Measurements from ENCODE around the gene OS9. TPM values are rescaled to one million over a fixed set of nuclear protein-coding genes. Genes with fewer than 3 reads are reported as not detected.

OS9 gene
- total RNA-seq, 4 donors from 2014 or later, result 185 to 288 (median 224) TPM

DNA sequence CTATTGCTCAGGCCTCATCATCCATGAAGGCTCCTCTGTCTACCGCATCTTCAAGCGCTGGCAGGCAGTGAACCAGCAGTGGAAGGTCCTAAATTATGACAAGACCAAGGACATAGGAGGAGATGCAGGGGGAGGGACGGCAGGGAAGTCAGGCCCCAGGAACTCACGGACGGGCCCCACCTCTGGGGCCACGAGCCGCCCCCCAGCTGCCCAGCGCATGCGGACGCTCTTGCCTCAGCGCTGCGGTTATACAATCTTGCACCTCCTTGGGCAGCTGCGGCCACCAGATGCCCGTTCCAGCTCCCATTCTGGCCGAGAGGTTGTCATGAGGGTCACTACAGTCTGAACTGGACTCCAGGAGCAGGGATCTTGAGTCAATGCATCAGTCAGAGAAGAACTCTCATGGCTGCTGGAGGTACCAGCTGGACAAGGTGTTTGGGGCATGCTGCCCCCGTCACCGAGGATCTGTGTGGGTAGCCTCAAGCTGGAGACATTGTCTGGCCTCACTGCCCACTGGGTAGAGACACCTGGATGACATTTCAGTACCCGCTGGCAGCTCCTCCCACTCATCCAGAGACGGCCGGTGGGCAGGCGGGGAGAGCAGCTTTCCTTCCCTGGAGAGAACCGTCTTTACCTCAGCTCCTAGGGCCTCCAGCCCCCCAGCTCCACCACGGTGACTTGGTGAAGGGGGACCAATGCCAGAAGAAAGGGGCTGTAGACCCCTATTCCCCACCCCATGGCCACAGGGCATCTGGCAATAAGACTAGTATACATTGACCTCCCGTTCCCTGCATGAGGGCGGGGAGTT lies 64.8 kb downstream of the OS9 start:
- H3K4me3 ChIP-seq, result no peak overlapping the region
- WGBS, 2 donors, result 87 to 91% methylated on average over 22 to 23 of the region's 25 CpGs
- peaks cover 0 to 32% (median 6%) of the 10 kb centered on the region in 3 donors for H3K36me3 ChIP-seq
- DNase-seq (ENCODE audit: low spot score in 2 of 2), result no peak
- H3K9me3 ChIP-seq, result no peaks in the 10 kb centered on the region
- H3K4me1 ChIP-seq, result peaks cover 0 to 25% (median 13%) of the 10 kb centered on the region in 4 donors
- no peak overlapping the region for H3K27ac ChIP-seq
- H3K27me3 ChIP-seq, result peaks cover 0 to 13% of the 10 kb centered on the region in 2 donors
- no peak for TF ChIP-seq EP300 (IDR thresholded peaks at IDR 0.05)
- no peak for TF ChIP-seq POLR2A (IDR thresholded peaks at IDR 0.05)
- TF ChIP-seq, protein P1, sequence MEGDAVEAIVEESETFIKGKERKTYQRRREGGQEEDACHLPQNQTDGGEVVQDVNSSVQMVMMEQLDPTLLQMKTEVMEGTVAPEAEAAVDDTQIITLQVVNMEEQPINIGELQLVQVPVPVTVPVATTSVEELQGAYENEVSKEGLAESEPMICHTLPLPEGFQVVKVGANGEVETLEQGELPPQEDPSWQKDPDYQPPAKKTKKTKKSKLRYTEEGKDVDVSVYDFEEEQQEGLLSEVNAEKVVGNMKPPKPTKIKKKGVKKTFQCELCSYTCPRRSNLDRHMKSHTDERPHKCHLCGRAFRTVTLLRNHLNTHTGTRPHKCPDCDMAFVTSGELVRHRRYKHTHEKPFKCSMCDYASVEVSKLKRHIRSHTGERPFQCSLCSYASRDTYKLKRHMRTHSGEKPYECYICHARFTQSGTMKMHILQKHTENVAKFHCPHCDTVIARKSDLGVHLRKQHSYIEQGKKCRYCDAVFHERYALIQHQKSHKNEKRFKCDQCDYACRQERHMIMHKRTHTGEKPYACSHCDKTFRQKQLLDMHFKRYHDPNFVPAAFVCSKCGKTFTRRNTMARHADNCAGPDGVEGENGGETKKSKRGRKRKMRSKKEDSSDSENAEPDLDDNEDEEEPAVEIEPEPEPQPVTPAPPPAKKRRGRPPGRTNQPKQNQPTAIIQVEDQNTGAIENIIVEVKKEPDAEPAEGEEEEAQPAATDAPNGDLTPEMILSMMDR (IDR thresholded peaks at IDR 0.05), result no peak

DNA sequence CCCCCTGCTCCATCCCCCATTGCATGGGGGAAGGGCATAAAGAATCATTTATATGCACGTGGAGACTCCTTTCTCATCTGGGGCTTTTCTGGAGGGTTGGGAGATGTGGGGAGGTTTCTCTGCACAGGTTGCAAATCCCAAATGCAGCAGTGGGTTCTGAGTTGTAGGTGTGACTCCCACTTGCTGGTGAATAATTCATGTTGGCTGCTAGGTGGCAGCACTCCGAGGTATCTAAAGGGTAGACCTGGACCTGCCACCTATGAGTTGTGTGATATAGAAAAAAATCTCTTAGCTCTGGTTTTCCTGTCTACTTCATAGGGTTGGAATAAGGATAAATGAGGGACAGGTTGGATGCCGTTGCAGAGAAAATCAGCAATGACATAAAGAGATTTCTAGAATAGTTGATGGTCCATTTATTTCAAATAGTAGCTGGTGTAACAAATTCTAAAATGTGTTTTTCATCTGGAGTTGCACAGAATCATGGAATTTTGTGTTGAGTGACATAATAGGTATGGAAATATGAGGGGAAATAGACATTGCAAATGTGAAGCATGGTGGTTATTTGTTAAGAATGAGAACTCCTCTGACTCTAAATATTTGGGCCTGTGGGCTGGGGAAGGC lies 65.5 kb downstream of the OS9 start:
- TF ChIP-seq, protein P1 (IDR thresholded peaks at IDR 0.05), result peak in 2 of 5 experiments; percentile 9 to 24
- TF ChIP-seq EP300 (IDR thresholded peaks at IDR 0.05), result no peak
- no peak overlapping the region for H3K4me3 ChIP-seq
- H3K27ac ChIP-seq, result no peak overlapping the region
- H3K4me1 ChIP-seq, result peaks cover 0 to 19% (median 10%) of the 10 kb centered on the region in 4 donors
- H3K27me3 ChIP-seq, result peaks cover 0 to 20% of the 10 kb centered on the region in 2 donors
- WGBS, 2 donors, result 40 to 43% methylated on average over 3 of the region's 3 CpGs
- no peaks in the 10 kb centered on the region for H3K9me3 ChIP-seq
- H3K36me3 ChIP-seq, result peaks cover 0 to 32% (median 6%) of the 10 kb centered on the region in 3 donors
- DNase-seq (ENCODE audit: low spot score in 2 of 2), result no peak

DNA sequence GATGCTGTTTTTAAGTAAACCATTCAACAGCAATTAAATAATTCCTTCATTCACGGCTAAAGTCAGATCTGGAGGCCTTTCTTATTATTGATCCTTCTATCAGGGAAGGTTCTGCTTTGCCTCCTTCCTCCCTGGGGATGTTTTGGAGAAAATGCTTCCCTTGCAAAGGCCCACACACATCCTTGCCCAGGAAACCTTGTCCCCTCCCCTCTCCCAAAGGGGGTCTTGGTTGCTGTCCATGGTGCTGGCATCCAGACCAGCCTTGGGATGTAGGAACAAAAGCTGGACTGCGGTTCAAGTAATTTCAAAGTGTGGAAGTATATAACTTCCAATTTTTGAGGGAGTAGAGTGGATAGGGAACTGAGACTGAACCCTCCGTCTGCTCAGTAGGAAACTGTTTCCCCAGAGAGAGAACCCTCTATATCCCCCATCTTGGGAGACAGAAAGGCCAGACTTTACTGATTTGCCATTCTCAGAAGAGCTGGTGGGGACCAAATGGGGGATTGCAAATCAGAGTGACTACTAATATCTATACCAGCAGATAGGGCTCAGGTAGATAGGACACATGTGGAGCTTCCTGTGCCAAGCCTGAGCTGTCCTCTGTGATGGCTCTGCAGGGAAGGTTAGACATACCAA lies 66.5 kb downstream of the OS9 start:
- Histone ChIP-seq H3K27ac (no peak overlapping the region), H3K27me3 (peaks cover 2 to 30% of the 10 kb centered on the region in 2 donors), H3K9me3 (no peaks in the 10 kb centered on the region), H3K4me3 (no peak overlapping the region), H3K4me1 (peaks cover 0 to 26% (median 17%) of the 10 kb centered on the region in 4 donors), H3K36me3 (peaks cover 0 to 32% (median 6%) of the 10 kb centered on the region in 3 donors)
- DNase-seq (ENCODE audit: low spot score in 2 of 2), result no peak
- TF ChIP-seq EP300 (IDR thresholded peaks at IDR 0.05) (no peak), POLR2A (IDR thresholded peaks at IDR 0.05) (no peak)
- TF ChIP-seq, protein P1 (IDR thresholded peaks at IDR 0.05), result no peak
- WGBS, 2 donors, result 79 to 85% methylated on average over 3 of the region's 3 CpGs

DNA sequence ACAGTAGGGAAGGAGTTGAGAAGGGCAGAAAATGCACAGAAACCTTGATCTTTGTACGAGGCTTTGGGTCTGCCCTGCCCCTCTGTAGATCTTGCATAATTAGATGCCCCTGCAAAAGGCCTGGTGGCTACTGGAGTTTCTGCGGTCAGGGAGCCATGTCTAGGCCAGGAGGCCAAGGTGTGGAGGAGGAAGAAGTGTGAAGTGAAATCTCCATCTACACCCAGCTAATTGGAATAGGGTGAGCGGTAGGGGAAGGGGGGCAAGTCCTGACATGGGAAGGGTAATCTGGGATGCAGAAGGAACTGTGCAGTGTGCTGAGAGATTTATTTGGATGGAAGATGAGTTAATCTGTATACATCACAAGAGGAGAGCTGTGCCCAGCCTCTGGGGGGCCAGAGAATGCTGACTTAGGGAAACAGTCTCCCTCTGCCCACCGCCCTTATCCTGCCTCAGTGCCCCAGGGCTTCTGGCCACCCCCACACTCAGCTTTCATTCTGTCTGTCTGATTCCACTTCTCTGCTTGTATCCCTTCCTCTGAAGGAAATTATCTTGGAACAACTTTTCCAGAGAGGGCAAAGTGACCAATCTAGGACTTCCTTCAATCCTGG lies 67.6 kb downstream of the OS9 start:
- TF ChIP-seq, protein P1 (IDR thresholded peaks at IDR 0.05), result no peak
- TF ChIP-seq EP300 (IDR thresholded peaks at IDR 0.05) (no peak), POLR2A (IDR thresholded peaks at IDR 0.05) (no peak)
- WGBS, 2 donors, result 81 to 85% methylated on average over 4 of the region's 4 CpGs
- peaks cover 0 to 32% (median 6%) of the 10 kb centered on the region in 3 donors for H3K36me3 ChIP-seq
- H3K4me3 ChIP-seq, result no peak overlapping the region
- H3K9me3 ChIP-seq, result no peaks in the 10 kb centered on the region
- H3K27ac ChIP-seq, result no peak overlapping the region
- peaks cover 2 to 40% of the 10 kb centered on the region in 2 donors for H3K27me3 ChIP-seq
- H3K4me1 ChIP-seq, result peaks cover 0 to 28% (median 21%) of the 10 kb centered on the region in 4 donors
- DNase-seq (ENCODE audit: low spot score in 2 of 2), result no peak
